ENCODE measurements around the gene DHX16. TPM values are rescaled to one million over a fixed set of nuclear protein-coding genes. Genes with fewer than 3 reads are reported as not detected.

The DHX16 gene
- total RNA-seq, 1 experiment from 2014 or later, result 34.8 TPM

GRCh38 chr6:30686009-30686907 lies 13.5 kb upstream of the DHX16 start, which contains the start of gene PPP1R18:
TSS of gene PPP1R18 (minus strand) at chr6:30686645. CDS start at chr6:30686018, 627 bp downstream.
- no peak within 1 kb of the TSS for H2AFZ ChIP-seq (ENCODE audit: low read length)
- WGBS (ENCODE audit: extremely low coverage, insufficient read length, low lambda C conversion rate), result no CpG with 5 or more reads among the region's 41 CpGs

More at GRCh38 chr6:30686009-30686907, 13.5 kb upstream of the DHX16 start, which contains the start of gene PPP1R18:
- DNase-seq, result no peak
- H3K4me3 Mint-ChIP-seq, result peak within 1 kb of the TSS; percentile 86 to 88
- H3K9me3 Mint-ChIP-seq, result no peaks in the 10 kb centered on the region; a peak in 1 of 5 replicates
- no peak within 1 kb of the TSS for H4K8ac ChIP-seq (replicated peaks; ENCODE audit: insufficient read length, low read depth, low read length)
- peak within 1 kb of the TSS; percentile 35 for H3K9ac ChIP-seq (ENCODE audit: extremely low read depth, insufficient read length, low read length)
- no peak within 1 kb of the TSS for H2BK120ac ChIP-seq (ENCODE audit: low read depth, low read length, poor library complexity, severe bottlenecking)
- H3K27me3 Mint-ChIP-seq (ENCODE audit: low read depth), result peaks cover 3% of the 10 kb centered on the region; the same call in 1 of the 2 replicates
- H3K14ac ChIP-seq (ENCODE audit: insufficient read depth, low read length), result no peak within 1 kb of the TSS
- H4K91ac ChIP-seq (ENCODE audit: insufficient read length, low read depth, low read length), result no peak within 1 kb of the TSS
- H3T11ph ChIP-seq (ENCODE audit: low read length), result no peak within 1 kb of the TSS
- no peak within 1 kb of the TSS for H2BK15ac ChIP-seq (ENCODE audit: low read depth, low read length)
- no peaks in the 10 kb centered on the region for H3K9me3 ChIP-seq (ENCODE audit: control insufficient read depth, low read depth, low read length)
- H3K27ac ChIP-seq (ENCODE audit: insufficient read length, low read depth, low read length), result no peak within 1 kb of the TSS
- H4K20me1 ChIP-seq (ENCODE audit: control insufficient read depth, insufficient read depth, insufficient read length), result no peaks in the 10 kb centered on the region
- peaks cover 2% of the 10 kb centered on the region; the same call in 1 of the 2 replicates for H3K79me2 ChIP-seq (ENCODE audit: insufficient read depth, low read length)
- H3K27me3 ChIP-seq (ENCODE audit: insufficient read depth, low read length), result no peaks in the 10 kb centered on the region
- TF ChIP-seq CTCF (conservative IDR thresholded peaks at IDR 0.05), result no peak
- H3K56ac ChIP-seq (ENCODE audit: insufficient read length, low read depth, low read length), result no peak within 1 kb of the TSS
- peaks cover 69 to 71% of the 10 kb centered on the region in 2 experiments for H3K4me1 Mint-ChIP-seq
- H3K36me3 Mint-ChIP-seq (ENCODE audit: insufficient read depth in 1 of 3, low read depth in 3 of 3), result peaks cover 4 to 23% (median 15%) of the 10 kb centered on the region in 3 experiments; a peak in 5 of 7 replicates
- H3K4ac ChIP-seq (ENCODE audit: low read depth, low read length), result no peak within 1 kb of the TSS
- H3K23me2 ChIP-seq (ENCODE audit: insufficient read length, low read depth, low read length, poor library complexity, severe bottlenecking), result peaks cover 33% of the 10 kb centered on the region
- no peak within 1 kb of the TSS for H2BK12ac ChIP-seq (ENCODE audit: insufficient read length, low read depth, low read length)
- peaks cover 17% of the 10 kb centered on the region; the same call in 1 of the 2 replicates for H3K4me1 ChIP-seq (ENCODE audit: insufficient read depth, low read length)
- H2AK5ac ChIP-seq (ENCODE audit: insufficient read length, low read length), result no peak within 1 kb of the TSS
- no peak within 1 kb of the TSS for H3K18ac ChIP-seq (ENCODE audit: insufficient read length, low read depth, low read length)
- no peak within 1 kb of the TSS for H3K23ac ChIP-seq (ENCODE audit: insufficient read length, low read depth, low read length)
- H2BK5ac ChIP-seq (ENCODE audit: insufficient read length, low read length), result no peak within 1 kb of the TSS
- H2BK20ac ChIP-seq (ENCODE audit: low read depth, low read length, poor library complexity, severe bottlenecking), result no peak within 1 kb of the TSS
- H3K27ac Mint-ChIP-seq, result peak within 1 kb of the TSS; percentile 75 to 90 (median 90)
- H4K5ac ChIP-seq (ENCODE audit: insufficient read length, low read depth, low read length), result no peak within 1 kb of the TSS
- H3K4me2 ChIP-seq (ENCODE audit: insufficient read depth, insufficient read length, low read length), result peak within 1 kb of the TSS; percentile 74
- H3K79me1 ChIP-seq (ENCODE audit: insufficient read depth, low read depth, low read length, poor library complexity, severe bottlenecking), result no peaks in the 10 kb centered on the region

Measured in H9 (cell line).